K562 (cell line): ENCODE data around the gene CAPRIN2. TPM values are rescaled to one million over a fixed set of nuclear protein-coding genes. Genes with fewer than 3 reads are reported as not detected.

ENCODE experiments used
- ATF7 ChIP-seq: fragments of 450-650 bp; IDR thresholded peaks from 2 replicates; pipeline ENCODE4 v1.7.1; 2014; ENCODE audit warnings: mild to moderate bottlenecking, moderate library complexity
- CBX1 ChIP-seq: sonication (generic); IDR thresholded peaks from 2 replicates; pipeline ENCODE4 v1.6.1; 2016; ENCODE audit warnings: antibody characterized with exemption, low read depth, mild to moderate bottlenecking
- HMG20B ChIP-seq: fragments of 250-450 bp; sonication (Bioruptor Pico); IDR thresholded peaks from 2 replicates; pipeline ENCODE4 v1.5.0; 2021; ENCODE audit warnings: mild to moderate bottlenecking
- L3MBTL2 ChIP-seq: fragments of 450-650 bp; IDR thresholded peaks from 2 replicates; pipeline ENCODE4 v1.6.1; 2016; ENCODE audit warnings: mild to moderate bottlenecking, moderate library complexity
- LCOR ChIP-seq: sonication (generic); formaldehyde crosslinking; IDR thresholded peaks from 2 replicates; pipeline ENCODE4 v1.8.0; 2022; ENCODE audit warnings: mild to moderate bottlenecking, missing genetic modification reagents
- PCBP1 ChIP-seq: fragments of 200-400 bp; formaldehyde crosslinking; IDR thresholded peaks from 2 replicates; pipeline ENCODE4 v1.6.1; 2018; ENCODE audit warnings: mild to moderate bottlenecking, low read depth, low read length; ENCODE audit not compliant: poor library complexity, severe bottlenecking
- RBM15 ChIP-seq: fragments of 200-400 bp; formaldehyde crosslinking; IDR thresholded peaks from 2 replicates; pipeline ENCODE4 v1.6.1; 2018; ENCODE audit warnings: mild to moderate bottlenecking, low read length, moderate library complexity; ENCODE audit not compliant: insufficient read depth
- RCOR1 ChIP-seq, 2 experiments: IDR thresholded peaks; 2 replicates each; pipeline ENCODE4 v1.6.1; 2012; ENCODE audit warnings: low read depth in 2 of 2, low read length in 2 of 2, borderline replicate concordance in 1 of 2, improper control_type of control experiment in 1 of 2
- RFX5 ChIP-seq: IDR thresholded peaks from 2 replicates; pipeline ENCODE4 v1.6.1; 2011; ENCODE audit warnings: low read depth, mild to moderate bottlenecking, improper control_type of control experiment, low read length
- SMARCA4 ChIP-seq: fragments of 450-650 bp; IDR thresholded peaks from 2 replicates; pipeline ENCODE4 v1.6.1; 2016
- TAF15 ChIP-seq: fragments of 200-400 bp; formaldehyde crosslinking; IDR thresholded peaks from 2 replicates; pipeline ENCODE4 v1.6.1; 2017; ENCODE audit warnings: mild to moderate bottlenecking, low read depth, low read length, moderate library complexity
- TBP ChIP-seq: optimal IDR thresholded peaks from 2 replicates; pipeline ENCODE3; 2011; ENCODE audit warnings: low read depth, low read length, improper control_type of control experiment
- polyA plus RNA-seq, 8 experiments: library from polyadenylated mRNA; depleted of rRNA in 4 of 8; stranded (reverse) in 5 of 8; unstranded in 3 of 8; fragments of >200 nt; fragmentation: Nextera tagmentation in 2 of 8; fragmentation: Illumina TruSeq in 1 of 8; extraction: Ambion mirVana in 2 of 8; extraction: Trizol in 1 of 8; gene quantifications; 2 replicates each; pipeline versions ENCODE4 v1.2.1 to v1.2.3, GENCODE V29; 2011 to 2014; ENCODE audit warnings: inconsistent platforms in 1 of 8, missing spikeins in 1 of 8
- total RNA-seq, 7 experiments: library from RNA; depleted of rRNA in 6 of 7; stranded (reverse); fragments of >200 nt in 6 of 7; fragmentation: Illumina TruSeq in 2 of 7; extraction: Trizol in 2 of 7; gene quantifications; 2 replicates each; pipeline versions ENCODE4 v1.2.1 to v1.2.3, GENCODE V29; 2011 to 2021; ENCODE audit warnings: low replicate concordance in 1 of 7
- TF ChIP-seq, protein P1 (sequence below): sonication (generic); formaldehyde crosslinking; IDR thresholded peaks from 2 replicates; pipeline ENCODE4 v1.8.0; 2022; ENCODE audit warnings: mild to moderate bottlenecking, missing genetic modification reagents
- TF ChIP-seq, protein P2 (sequence below), 2 experiments: IDR thresholded peaks; 2 replicates each; pipeline ENCODE4 v1.6.1; 2012; ENCODE audit warnings: improper control_type of control experiment in 2 of 2, low read depth in 2 of 2, low read length in 2 of 2, borderline replicate concordance in 1 of 2
- TF ChIP-seq, protein P3 (sequence below), 3 experiments: fragments of 200-800 bp in 1 of 3; sonication (Bioruptor generic) in 1 of 3; sonication (generic) in 1 of 3; formaldehyde crosslinking in 1 of 3; IDR thresholded peaks; 2 replicates each; pipeline versions ENCODE4 v1.6.1 to v1.8.0; 2016 to 2022; ENCODE audit warnings: mild to moderate bottlenecking in 2 of 3, missing compliant biosample characterization in 2 of 3, missing genetic modification characterization in 2 of 3, missing genetic modification reagents in 1 of 3
- TF ChIP-seq, protein P4 (sequence below): fragments of 450-650 bp; IDR thresholded peaks from 2 replicates; pipeline ENCODE4 v1.6.1; 2017; ENCODE audit warnings: mild to moderate bottlenecking, moderate library complexity
- TF ChIP-seq, protein P5 (sequence below): sonication (generic); formaldehyde crosslinking; IDR thresholded peaks from 2 replicates; pipeline ENCODE4 v1.8.1; 2022; ENCODE audit warnings: missing genetic modification reagents
- TF ChIP-seq, protein P6 (sequence below): fragments of 200-800 bp; sonication (Bioruptor generic); IDR thresholded peaks from 2 replicates; pipeline ENCODE4 v1.6.1; 2017; ENCODE audit warnings: missing genetic modification characterization, missing compliant biosample characterization

CAPRIN2 gene
- total and polyA plus RNA-seq, 9 of the 15 experiments (the other 6 are each of a cell fraction or from before 2014, with no cell fraction given): 2.3 to 14.5 (median 8.9) TPM

DNA sequence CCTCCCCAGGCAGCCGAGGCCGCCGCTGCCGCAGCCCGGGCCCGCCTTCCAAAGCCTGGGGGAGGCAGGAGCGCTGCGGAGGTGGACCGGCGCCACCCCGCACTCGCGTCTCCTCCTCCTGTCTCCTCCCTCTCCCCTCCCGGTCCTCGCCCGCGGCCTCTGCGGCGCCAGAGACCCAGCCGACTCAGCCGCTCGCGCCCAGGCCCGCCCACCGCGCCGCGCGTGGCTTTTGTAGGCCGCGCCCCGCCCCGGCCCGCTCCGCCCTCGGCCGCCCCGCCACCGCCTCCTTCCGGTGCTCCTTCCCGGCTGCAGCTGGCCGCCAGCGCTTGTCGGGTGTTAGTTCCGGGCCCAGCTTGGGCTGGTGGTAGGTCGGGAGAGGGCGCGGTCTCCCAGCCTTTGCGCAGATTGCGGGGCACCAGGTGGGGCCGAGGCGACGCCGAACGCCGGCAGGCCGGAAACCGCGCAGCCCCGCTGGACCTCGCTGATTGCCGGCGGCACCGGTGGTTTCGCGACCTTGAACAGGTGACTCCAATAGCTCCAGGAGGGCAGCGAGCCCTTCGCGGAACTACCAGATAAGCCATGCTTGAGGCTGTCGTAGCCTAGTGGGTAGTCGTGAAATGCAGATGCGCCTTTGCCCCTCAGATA lies at the start of gene CAPRIN2 (continued):
- peak; percentile 81; the same call in 1 of the 2 replicates for TF ChIP-seq CBX1
- TF ChIP-seq, protein P1, sequence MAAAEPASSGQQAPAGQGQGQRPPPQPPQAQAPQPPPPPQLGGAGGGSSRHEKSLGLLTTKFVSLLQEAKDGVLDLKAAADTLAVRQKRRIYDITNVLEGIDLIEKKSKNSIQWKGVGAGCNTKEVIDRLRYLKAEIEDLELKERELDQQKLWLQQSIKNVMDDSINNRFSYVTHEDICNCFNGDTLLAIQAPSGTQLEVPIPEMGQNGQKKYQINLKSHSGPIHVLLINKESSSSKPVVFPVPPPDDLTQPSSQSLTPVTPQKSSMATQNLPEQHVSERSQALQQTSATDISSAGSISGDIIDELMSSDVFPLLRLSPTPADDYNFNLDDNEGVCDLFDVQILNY (CRISPR knock-in tag): no peak
- no peak for TF ChIP-seq RFX5
- peak; percentile 46; the same call in 1 of the 2 replicates for TF ChIP-seq SMARCA4
- TF ChIP-seq, protein P2, sequence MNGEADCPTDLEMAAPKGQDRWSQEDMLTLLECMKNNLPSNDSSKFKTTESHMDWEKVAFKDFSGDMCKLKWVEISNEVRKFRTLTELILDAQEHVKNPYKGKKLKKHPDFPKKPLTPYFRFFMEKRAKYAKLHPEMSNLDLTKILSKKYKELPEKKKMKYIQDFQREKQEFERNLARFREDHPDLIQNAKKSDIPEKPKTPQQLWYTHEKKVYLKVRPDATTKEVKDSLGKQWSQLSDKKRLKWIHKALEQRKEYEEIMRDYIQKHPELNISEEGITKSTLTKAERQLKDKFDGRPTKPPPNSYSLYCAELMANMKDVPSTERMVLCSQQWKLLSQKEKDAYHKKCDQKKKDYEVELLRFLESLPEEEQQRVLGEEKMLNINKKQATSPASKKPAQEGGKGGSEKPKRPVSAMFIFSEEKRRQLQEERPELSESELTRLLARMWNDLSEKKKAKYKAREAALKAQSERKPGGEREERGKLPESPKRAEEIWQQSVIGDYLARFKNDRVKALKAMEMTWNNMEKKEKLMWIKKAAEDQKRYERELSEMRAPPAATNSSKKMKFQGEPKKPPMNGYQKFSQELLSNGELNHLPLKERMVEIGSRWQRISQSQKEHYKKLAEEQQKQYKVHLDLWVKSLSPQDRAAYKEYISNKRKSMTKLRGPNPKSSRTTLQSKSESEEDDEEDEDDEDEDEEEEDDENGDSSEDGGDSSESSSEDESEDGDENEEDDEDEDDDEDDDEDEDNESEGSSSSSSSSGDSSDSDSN (IDR thresholded peaks at IDR 0.05; ENCODE audit: borderline replicate concordance in 1 of 2, low read depth in 2 of 2, low read length in 2 of 2): peak; percentile 79 to 97; a peak in 3 of 4 replicates
- TF ChIP-seq L3MBTL2: peak; percentile 94
- TF ChIP-seq HMG20B (CRISPR knock-in tag): no peak
- TF ChIP-seq RBM15: no peak
- TF ChIP-seq, protein P3, sequence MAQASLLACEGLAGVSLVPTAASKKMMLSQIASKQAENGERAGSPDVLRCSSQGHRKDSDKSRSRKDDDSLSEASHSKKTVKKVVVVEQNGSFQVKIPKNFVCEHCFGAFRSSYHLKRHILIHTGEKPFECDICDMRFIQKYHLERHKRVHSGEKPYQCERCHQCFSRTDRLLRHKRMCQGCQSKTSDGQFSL (CRISPR knock-in tag; IDR thresholded peaks at IDR 0.05): no peak
- TF ChIP-seq, protein P3 (tag; IDR thresholded peaks at IDR 0.05): no peak
- TF ChIP-seq, protein P4, sequence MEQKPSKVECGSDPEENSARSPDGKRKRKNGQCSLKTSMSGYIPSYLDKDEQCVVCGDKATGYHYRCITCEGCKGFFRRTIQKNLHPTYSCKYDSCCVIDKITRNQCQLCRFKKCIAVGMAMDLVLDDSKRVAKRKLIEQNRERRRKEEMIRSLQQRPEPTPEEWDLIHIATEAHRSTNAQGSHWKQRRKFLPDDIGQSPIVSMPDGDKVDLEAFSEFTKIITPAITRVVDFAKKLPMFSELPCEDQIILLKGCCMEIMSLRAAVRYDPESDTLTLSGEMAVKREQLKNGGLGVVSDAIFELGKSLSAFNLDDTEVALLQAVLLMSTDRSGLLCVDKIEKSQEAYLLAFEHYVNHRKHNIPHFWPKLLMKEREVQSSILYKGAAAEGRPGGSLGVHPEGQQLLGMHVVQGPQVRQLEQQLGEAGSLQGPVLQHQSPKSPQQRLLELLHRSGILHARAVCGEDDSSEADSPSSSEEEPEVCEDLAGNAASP: no peak
- peak; percentile 95; the same call in 1 of the 2 replicates for TF ChIP-seq TAF15
- TF ChIP-seq ATF7: peak; percentile 36; the same call in 1 of the 2 replicates
- TF ChIP-seq, protein P5, sequence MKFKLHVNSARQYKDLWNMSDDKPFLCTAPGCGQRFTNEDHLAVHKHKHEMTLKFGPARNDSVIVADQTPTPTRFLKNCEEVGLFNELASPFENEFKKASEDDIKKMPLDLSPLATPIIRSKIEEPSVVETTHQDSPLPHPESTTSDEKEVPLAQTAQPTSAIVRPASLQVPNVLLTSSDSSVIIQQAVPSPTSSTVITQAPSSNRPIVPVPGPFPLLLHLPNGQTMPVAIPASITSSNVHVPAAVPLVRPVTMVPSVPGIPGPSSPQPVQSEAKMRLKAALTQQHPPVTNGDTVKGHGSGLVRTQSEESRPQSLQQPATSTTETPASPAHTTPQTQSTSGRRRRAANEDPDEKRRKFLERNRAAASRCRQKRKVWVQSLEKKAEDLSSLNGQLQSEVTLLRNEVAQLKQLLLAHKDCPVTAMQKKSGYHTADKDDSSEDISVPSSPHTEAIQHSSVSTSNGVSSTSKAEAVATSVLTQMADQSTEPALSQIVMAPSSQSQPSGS (CRISPR knock-in tag): no peak
- peak; percentile 42 for TF ChIP-seq PCBP1
- TF ChIP-seq TBP: peak; percentile 63
- TF ChIP-seq LCOR (CRISPR knock-in tag): 0 out of 2 replicates have a peak, but pooled peaks have one; percentile 50
- TF ChIP-seq, protein P6, sequence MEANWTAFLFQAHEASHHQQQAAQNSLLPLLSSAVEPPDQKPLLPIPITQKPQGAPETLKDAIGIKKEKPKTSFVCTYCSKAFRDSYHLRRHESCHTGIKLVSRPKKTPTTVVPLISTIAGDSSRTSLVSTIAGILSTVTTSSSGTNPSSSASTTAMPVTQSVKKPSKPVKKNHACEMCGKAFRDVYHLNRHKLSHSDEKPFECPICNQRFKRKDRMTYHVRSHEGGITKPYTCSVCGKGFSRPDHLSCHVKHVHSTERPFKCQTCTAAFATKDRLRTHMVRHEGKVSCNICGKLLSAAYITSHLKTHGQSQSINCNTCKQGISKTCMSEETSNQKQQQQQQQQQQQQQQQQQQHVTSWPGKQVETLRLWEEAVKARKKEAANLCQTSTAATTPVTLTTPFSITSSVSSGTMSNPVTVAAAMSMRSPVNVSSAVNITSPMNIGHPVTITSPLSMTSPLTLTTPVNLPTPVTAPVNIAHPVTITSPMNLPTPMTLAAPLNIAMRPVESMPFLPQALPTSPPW (CRISPR knock-in tag): peak; percentile 80
- peak in 1 of 2 experiments; percentile 50; a peak in 1 of 4 replicates for TF ChIP-seq RCOR1 (IDR thresholded peaks at IDR 0.05; ENCODE audit: borderline replicate concordance in 1 of 2, low read depth in 2 of 2, low read length in 2 of 2)
